Measurements from ENCODE around the gene GSTM3. TPM values are rescaled to one million over a fixed set of nuclear protein-coding genes. Genes with fewer than 3 reads are reported as not detected.
"Not testable (repeated sequence)": the region's sequence is repeated elsewhere in the genome, so short reads cannot be mapped to it uniquely, and the experiment has no call there.

The GSTM3 gene
- polyA plus RNA-seq, 4 donors = 71.6 to 169 (median 118) TPM

DNA sequence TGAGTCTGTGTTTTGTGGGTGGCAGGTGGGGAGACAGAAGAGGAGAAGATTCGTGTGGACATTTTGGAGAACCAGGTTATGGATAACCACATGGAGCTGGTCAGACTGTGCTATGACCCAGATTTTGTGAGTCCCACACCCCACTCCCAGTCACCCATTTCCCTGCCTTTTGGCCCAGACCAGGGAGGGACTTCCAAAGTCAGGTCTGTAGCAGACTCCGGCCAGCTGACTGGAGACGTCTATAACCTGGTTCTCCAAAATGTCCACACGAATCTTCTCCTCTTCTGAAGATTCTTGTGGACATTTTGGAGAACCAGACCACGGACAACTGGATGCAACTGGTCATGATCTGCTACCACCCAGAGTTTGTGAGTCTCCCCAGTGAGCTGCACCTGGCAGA is 27.2 kb downstream of the GSTM3 start:
- WGBS, 3 donors = 84 to 89% (median 84%) methylated on average over 5 of the region's 5 CpGs
- Histone ChIP-seq H3K27me3 (ENCODE audit: control insufficient read depth in 3 of 3, insufficient read depth in 3 of 3, low read length in 3 of 3) (no peaks in the 10 kb centered on the region), H3K4me1 (ENCODE audit: control insufficient read depth in 3 of 3, insufficient read depth in 2 of 3, low read depth in 1 of 3, low read length in 2 of 3) (no peaks in the 10 kb centered on the region), H3K4me3 (ENCODE audit: low read depth in 1 of 3, low read length in 3 of 3) (no peak overlapping the region), H3K36me3 (ENCODE audit: control insufficient read depth in 3 of 3, insufficient read depth in 2 of 3, low read depth in 1 of 3, low read length in 3 of 3) (no peaks in the 10 kb centered on the region), H3K27ac (ENCODE audit: low read depth in 1 of 3, low read length in 2 of 3) (no peak overlapping the region), H3K9me3 (ENCODE audit: control insufficient read depth in 2 of 2, insufficient read depth in 1 of 2, low read depth in 1 of 2, low read length in 1 of 2) (peaks cover 0 to 10% of the 10 kb centered on the region in 2 donors)
- peak in 1 of 2 donors; percentile 0 for DNase-seq
- no peak for FAIRE-seq

DNA sequence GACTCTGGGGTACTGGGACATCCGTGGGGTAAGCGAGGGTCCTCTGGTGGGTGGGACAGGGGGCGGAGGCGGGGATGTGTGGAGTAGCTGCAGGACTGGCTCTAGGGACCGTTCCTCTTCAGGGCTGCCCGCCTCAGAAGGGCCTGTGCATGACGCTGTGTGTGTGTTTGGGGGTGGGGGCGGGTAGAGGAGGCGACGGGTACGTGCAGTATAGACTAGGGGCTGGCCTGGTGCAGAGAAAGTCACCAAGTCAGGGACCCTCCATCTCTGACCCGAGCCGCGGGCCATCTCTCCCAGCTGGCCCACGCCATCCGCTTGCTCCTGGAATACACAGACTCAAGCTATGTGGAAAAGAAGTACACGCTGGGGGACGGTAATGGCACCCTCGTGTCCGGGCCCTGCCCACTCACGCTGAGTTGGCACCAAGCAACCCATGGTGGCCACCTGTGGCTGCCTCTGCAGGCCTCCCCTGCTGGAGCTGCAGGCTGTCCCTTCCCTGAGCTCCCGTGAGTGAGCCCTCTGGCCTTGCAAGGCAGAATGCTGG is 28.4 kb downstream of the GSTM3 start:
- Histone ChIP-seq H3K36me3 (ENCODE audit: control insufficient read depth in 3 of 3, insufficient read depth in 2 of 3, low read depth in 1 of 3, low read length in 3 of 3) (no peaks in the 10 kb centered on the region), H3K4me1 (ENCODE audit: control insufficient read depth in 3 of 3, insufficient read depth in 2 of 3, low read depth in 1 of 3, low read length in 2 of 3) (no peaks in the 10 kb centered on the region), H3K27me3 (ENCODE audit: control insufficient read depth in 3 of 3, insufficient read depth in 3 of 3, low read length in 3 of 3) (no peaks in the 10 kb centered on the region), H3K27ac (ENCODE audit: low read depth in 1 of 3, low read length in 2 of 3) (no peak overlapping the region), H3K4me3 (ENCODE audit: low read depth in 1 of 3, low read length in 3 of 3) (peak overlapping the region in 1 of 3 donors; percentile 27), H3K9me3 (ENCODE audit: control insufficient read depth in 2 of 2, insufficient read depth in 1 of 2, low read depth in 1 of 2, low read length in 1 of 2) (peaks cover 0 to 18% of the 10 kb centered on the region in 2 donors)
- 56 to 89% (median 79%) methylated on average over 22 of the region's 22 CpGs for WGBS, 3 donors
- DNase-seq = peak in 1 of 2 donors; percentile 0
- FAIRE-seq = no peak

DNA sequence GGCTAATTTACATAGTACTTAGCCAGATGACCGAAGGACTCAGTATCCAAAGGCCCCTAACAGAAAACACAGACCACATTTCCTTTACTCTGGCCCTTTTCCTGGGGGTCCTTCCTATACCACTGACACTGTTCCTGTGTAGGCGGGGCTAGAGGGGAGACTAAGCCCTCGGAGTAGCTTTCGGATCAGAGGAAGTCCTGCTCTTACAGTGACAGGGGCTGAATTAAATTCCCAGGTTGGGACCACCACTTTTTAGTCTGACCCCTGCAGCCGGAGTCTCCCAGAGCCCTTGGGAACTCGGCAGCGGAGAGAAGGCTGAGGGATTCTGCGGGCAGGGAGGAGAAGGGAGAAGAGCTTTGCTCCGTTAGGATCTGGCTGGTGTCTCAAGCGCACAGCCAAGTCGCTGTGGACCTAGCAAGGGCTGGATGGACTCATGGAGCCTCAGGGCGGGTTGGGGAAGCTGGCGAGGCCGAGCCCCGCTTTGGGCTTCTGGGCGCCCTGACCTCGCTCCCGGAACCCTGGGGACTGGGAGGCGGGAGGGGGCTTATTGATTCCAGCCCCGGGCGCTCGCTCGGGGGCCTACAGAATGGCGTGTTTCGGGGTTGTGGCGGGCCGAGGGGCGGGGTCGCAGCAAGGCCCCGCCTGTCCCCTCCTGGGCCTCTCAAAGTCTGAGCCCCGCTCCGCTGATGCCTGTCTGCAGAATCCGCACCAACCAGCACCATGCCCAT is 29.1 kb downstream of the GSTM3 start, which contains the start of gene GSTM5:
GSTM5 (plus strand) TSS at position 659 of the 728 bp plus-strand sequence; CDS start at position 721, 62 bp downstream.
- DNase-seq = peak in 1 of 2 donors; percentile 4
- not testable (repeated sequence) for H3K4me1 ChIP-seq (ENCODE audit: control insufficient read depth in 3 of 3, insufficient read depth in 2 of 3, low read depth in 1 of 3, low read length in 2 of 3); H3K27me3 ChIP-seq (ENCODE audit: control insufficient read depth in 3 of 3, insufficient read depth in 3 of 3, low read length in 3 of 3); H3K36me3 ChIP-seq (ENCODE audit: control insufficient read depth in 3 of 3, insufficient read depth in 2 of 3, low read depth in 1 of 3, low read length in 3 of 3); FAIRE-seq
- Histone ChIP-seq H3K27ac (ENCODE audit: low read depth in 1 of 3, low read length in 2 of 3) (peak within 1 kb of the TSS in 1 of 3 donors; percentile 5), H3K9me3 (ENCODE audit: control insufficient read depth in 2 of 2, insufficient read depth in 1 of 2, low read depth in 1 of 2, low read length in 1 of 2) (peaks cover 0 to 18% of the 10 kb centered on the region in 2 donors), H3K4me3 (ENCODE audit: low read depth in 1 of 3, low read length in 3 of 3) (peak within 1 kb of the TSS in 1 of 3 donors; percentile 27)
- 37 to 70% (median 51%) methylated on average over 24 to 33 of the region's 33 CpGs for WGBS, 3 donors

DNA sequence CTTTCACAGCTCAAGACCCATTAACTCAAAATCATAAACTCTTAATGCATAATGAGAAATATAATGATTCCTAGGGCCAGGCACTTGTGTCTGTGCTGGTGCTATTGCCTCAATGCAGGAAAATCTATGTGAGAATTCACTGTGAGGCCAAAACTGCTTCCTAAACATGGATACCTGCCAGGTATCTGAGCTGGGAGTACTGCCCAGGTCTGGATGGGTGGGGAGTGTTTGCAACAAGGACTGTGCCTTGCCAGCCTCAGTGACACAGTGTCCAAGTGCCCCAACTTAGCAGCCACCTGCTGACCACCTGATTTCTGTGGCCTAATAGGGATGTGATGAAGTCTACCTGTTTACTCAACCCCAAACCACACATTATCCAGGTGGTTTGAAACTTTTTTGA is 31.0 kb downstream of the GSTM3 start:
- not testable (repeated sequence) for FAIRE-seq; H3K36me3 ChIP-seq (ENCODE audit: control insufficient read depth in 3 of 3, insufficient read depth in 2 of 3, low read depth in 1 of 3, low read length in 3 of 3); H3K4me3 ChIP-seq (ENCODE audit: low read depth in 1 of 3, low read length in 3 of 3); H3K27me3 ChIP-seq (ENCODE audit: control insufficient read depth in 3 of 3, insufficient read depth in 3 of 3, low read length in 3 of 3); H3K27ac ChIP-seq (ENCODE audit: low read depth in 1 of 3, low read length in 2 of 3)
- Histone ChIP-seq H3K9me3 (ENCODE audit: control insufficient read depth in 2 of 2, insufficient read depth in 1 of 2, low read depth in 1 of 2, low read length in 1 of 2) (peaks cover 0 to 18% of the 10 kb centered on the region in 2 donors), H3K4me1 (ENCODE audit: control insufficient read depth in 3 of 3, insufficient read depth in 2 of 3, low read depth in 1 of 3, low read length in 2 of 3) (peaks cover 0 to 14% (median 2%) of the 10 kb centered on the region in 3 donors)
- DNase-seq = peak in 1 of 2 donors; percentile 0

DNA sequence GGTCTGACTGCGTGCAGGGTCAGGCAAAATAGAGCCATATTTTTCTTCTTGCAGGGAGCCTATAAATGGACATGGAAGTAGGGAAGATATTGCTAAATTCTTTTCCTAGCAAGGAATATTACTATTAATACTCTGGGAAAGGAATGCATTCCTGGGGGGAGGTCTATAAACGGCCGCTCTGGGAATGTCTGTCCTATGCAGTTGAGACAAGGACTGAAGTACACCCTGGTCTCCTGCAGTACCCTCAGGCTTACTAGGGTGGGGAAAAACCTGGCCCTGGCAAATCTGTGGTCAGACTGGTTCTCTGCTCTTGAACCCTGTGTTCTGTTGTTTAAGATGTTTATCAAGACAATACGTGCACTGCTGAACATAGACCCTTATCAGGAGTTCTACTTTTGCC is 31.9 kb downstream of the GSTM3 start:
- peaks cover 0 to 19% of the 10 kb centered on the region in 2 donors for H3K9me3 ChIP-seq (ENCODE audit: control insufficient read depth in 2 of 2, insufficient read depth in 1 of 2, low read depth in 1 of 2, low read length in 1 of 2)
- H3K36me3 ChIP-seq (ENCODE audit: control insufficient read depth in 3 of 3, insufficient read depth in 2 of 3, low read depth in 1 of 3, low read length in 3 of 3); H3K4me3 ChIP-seq (ENCODE audit: low read depth in 1 of 3, low read length in 3 of 3); H3K27ac ChIP-seq (ENCODE audit: low read depth in 1 of 3, low read length in 2 of 3); H3K27me3 ChIP-seq (ENCODE audit: control insufficient read depth in 3 of 3, insufficient read depth in 3 of 3, low read length in 3 of 3); FAIRE-seq: not testable (repeated sequence)
- peak in 1 of 2 donors; percentile 0 for DNase-seq
- H3K4me1 ChIP-seq (ENCODE audit: control insufficient read depth in 3 of 3, insufficient read depth in 2 of 3, low read depth in 1 of 3, low read length in 2 of 3) = peaks cover 0 to 14% (median 2%) of the 10 kb centered on the region in 3 donors
- WGBS, 3 donors = 79 to 88% (median 82%) methylated on average over 4 of the region's 4 CpGs

DNA sequence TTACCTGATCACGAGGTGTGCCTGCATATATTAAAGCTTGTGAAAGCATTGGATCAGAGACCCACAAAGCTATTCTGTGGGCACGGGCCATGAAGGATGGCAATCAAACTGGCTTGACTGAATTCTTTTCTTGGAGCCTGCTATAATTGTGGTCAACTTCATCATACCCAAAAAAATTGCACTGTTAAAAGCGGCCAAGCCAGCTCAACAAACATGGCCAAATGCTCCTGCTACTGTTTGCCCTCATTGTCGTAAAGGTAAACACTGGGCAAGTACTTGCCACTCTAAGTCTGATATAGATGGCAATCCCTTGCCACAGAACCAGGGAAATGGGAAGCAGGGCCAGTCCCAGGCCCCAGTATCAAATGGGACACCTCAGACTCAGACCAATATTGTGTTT is 35.4 kb downstream of the GSTM3 start:
- FAIRE-seq (no peak), DNase-seq (peak in 1 of 2 donors; percentile 0)
- Histone ChIP-seq H3K27ac (ENCODE audit: low read depth in 1 of 3, low read length in 2 of 3) (no peak overlapping the region), H3K27me3 (ENCODE audit: control insufficient read depth in 3 of 3, insufficient read depth in 3 of 3, low read length in 3 of 3) (no peaks in the 10 kb centered on the region), H3K9me3 (ENCODE audit: control insufficient read depth in 2 of 2, insufficient read depth in 1 of 2, low read depth in 1 of 2, low read length in 1 of 2) (peaks cover 0 to 29% of the 10 kb centered on the region in 2 donors), H3K4me3 (ENCODE audit: low read depth in 1 of 3, low read length in 3 of 3) (no peak overlapping the region), H3K4me1 (ENCODE audit: control insufficient read depth in 3 of 3, insufficient read depth in 2 of 3, low read depth in 1 of 3, low read length in 2 of 3) (peaks cover 0 to 14% (median 2%) of the 10 kb centered on the region in 3 donors), H3K36me3 (ENCODE audit: control insufficient read depth in 3 of 3, insufficient read depth in 2 of 3, low read depth in 1 of 3, low read length in 3 of 3) (no peaks in the 10 kb centered on the region)
- 80 to 87% (median 87%) methylated on average over 4 of the region's 4 CpGs for WGBS, 3 donors

DNA sequence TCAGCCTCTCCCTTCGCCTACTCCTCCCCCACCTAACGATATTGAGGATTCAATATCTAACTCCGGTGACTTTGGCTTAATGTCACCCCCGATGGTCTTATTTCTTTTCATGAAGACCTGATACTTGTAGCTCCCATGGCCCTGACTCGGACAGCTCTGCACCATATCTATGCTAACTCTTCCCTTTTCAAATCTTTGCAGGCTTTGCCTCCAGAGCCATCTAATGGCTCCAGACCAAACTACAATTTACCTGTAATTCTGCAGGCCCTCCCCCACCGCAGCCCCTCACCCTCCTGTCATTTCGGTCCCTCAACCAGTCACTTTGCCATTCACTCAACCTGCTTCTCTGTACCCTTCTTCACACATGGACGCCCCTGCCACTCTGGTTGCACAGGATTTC is 36.7 kb downstream of the GSTM3 start:
- H3K9me3 ChIP-seq (ENCODE audit: control insufficient read depth in 2 of 2, insufficient read depth in 1 of 2, low read depth in 1 of 2, low read length in 1 of 2) = peaks cover 0 to 24% of the 10 kb centered on the region in 2 donors
- DNase-seq = peak in 1 of 2 donors; percentile 6
- no peaks in the 10 kb centered on the region for H3K36me3 ChIP-seq (ENCODE audit: control insufficient read depth in 3 of 3, insufficient read depth in 2 of 3, low read depth in 1 of 3, low read length in 3 of 3)
- WGBS, 3 donors = 75 to 80% (median 77%) methylated on average over 8 of the region's 8 CpGs
- H3K27ac ChIP-seq (ENCODE audit: low read depth in 1 of 3, low read length in 2 of 3) = no peak overlapping the region
- peaks cover 0 to 14% (median 2%) of the 10 kb centered on the region in 3 donors for H3K4me1 ChIP-seq (ENCODE audit: control insufficient read depth in 3 of 3, insufficient read depth in 2 of 3, low read depth in 1 of 3, low read length in 2 of 3)
- FAIRE-seq = no peak
- no peaks in the 10 kb centered on the region for H3K27me3 ChIP-seq (ENCODE audit: control insufficient read depth in 3 of 3, insufficient read depth in 3 of 3, low read length in 3 of 3)
- H3K4me3 ChIP-seq (ENCODE audit: low read depth in 1 of 3, low read length in 3 of 3) = no peak overlapping the region

DNA sequence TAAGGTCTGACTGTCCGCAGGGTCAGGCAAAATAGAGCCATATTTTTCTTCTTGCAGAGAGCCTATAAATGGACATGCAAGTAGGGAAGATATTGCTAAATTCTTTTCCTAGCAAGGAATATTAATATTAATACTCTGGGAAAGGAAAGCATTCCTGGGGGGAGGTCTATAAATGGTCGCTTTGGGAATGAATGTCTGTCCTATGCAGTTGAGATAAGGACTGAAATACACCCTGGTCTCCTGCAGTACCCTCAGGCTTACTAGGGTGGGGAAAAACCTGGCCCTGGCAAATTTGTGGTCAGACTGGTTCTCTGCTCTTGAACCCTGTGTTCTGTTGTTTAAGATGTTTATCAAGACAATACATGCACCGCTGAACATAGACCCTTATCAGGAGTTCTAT is 37.9 kb downstream of the GSTM3 start:
- FAIRE-seq; H3K27me3 ChIP-seq (ENCODE audit: control insufficient read depth in 3 of 3, insufficient read depth in 3 of 3, low read length in 3 of 3); H3K27ac ChIP-seq (ENCODE audit: low read depth in 1 of 3, low read length in 2 of 3); H3K4me3 ChIP-seq (ENCODE audit: low read depth in 1 of 3, low read length in 3 of 3); H3K36me3 ChIP-seq (ENCODE audit: control insufficient read depth in 3 of 3, insufficient read depth in 2 of 3, low read depth in 1 of 3, low read length in 3 of 3): not testable (repeated sequence)
- Histone ChIP-seq H3K4me1 (ENCODE audit: control insufficient read depth in 3 of 3, insufficient read depth in 2 of 3, low read depth in 1 of 3, low read length in 2 of 3) (peaks cover 0 to 14% (median 2%) of the 10 kb centered on the region in 3 donors), H3K9me3 (ENCODE audit: control insufficient read depth in 2 of 2, insufficient read depth in 1 of 2, low read depth in 1 of 2, low read length in 1 of 2) (peaks cover 0 to 13% of the 10 kb centered on the region in 2 donors)
- DNase-seq = peak in 1 of 2 donors; percentile 0
- WGBS, 3 donors = 80 to 85% (median 83%) methylated on average over 3 of the region's 3 CpGs

Measured in small intestine (tissue), 7 donors.